GM21737 (cell line): Measurements from ENCODE around the gene COL1A1.

Source experiments
- ATAC-seq: cut with Tn5 transposase; IDR thresholded peaks from one replicate; pipeline ENCODE4 v1.9.1; 2021; ENCODE audit warnings: mild to moderate bottlenecking, moderate library complexity; ENCODE audit not compliant: unreplicated experiment

COL1A1 gene

GRCh38 chr17:50161023-50161910 lies 40.2 kb downstream of the COL1A1 start:
- ATAC-seq: peak; percentile 87

GRCh38 chr17:50157891-50158290 lies 43.5 kb downstream of the COL1A1 start:
- ATAC-seq: no peak

- no peak for ATAC-seq
Measured at GRCh38 chr17:50155115-50155819, 46.2 kb downstream of the COL1A1 start.

GRCh38 chr17:50154604-50155003 lies 46.8 kb downstream of the COL1A1 start:
- ATAC-seq: no peak

- ATAC-seq: no peak
Measured at GRCh38 chr17:50153650-50154575, 47.5 kb downstream of the COL1A1 start.

GRCh38 chr17:50152736-50153135 lies 48.7 kb downstream of the COL1A1 start:
- no peak for ATAC-seq

GRCh38 chr17:50151937-50152547 lies 49.4 kb downstream of the COL1A1 start:
- no peak for ATAC-seq

- no peak for ATAC-seq
Measured at GRCh38 chr17:50151041-50151936, 50.1 kb downstream of the COL1A1 start.

GRCh38 chr17:50150354-50151040 lies 50.9 kb downstream of the COL1A1 start, which contains the start of gene PPP1R9B:
Gene PPP1R9B, minus strand, starts transcription at chr17:50150677. Its CDS starts 164 bp downstream, at chr17:50150513.
- no peak for ATAC-seq

- ATAC-seq: no peak
Measured at GRCh38 chr17:50149417-50150353, 51.7 kb downstream of the COL1A1 start.

GRCh38 chr17:50149091-50149416 lies 52.4 kb downstream of the COL1A1 start:
- no peak for ATAC-seq

GRCh38 chr17:50148226-50149090 lies 53.0 kb downstream of the COL1A1 start:
- ATAC-seq: no peak

- ATAC-seq: no peak
Measured at GRCh38 chr17:50147841-50148225, 53.6 kb downstream of the COL1A1 start.

- ATAC-seq: no peak
Measured at GRCh38 chr17:50146927-50147665, 54.3 kb downstream of the COL1A1 start.

GRCh38 chr17:50146230-50146926 lies 55.1 kb downstream of the COL1A1 start:
- no peak for ATAC-seq
